Trophoblast cell (in vitro differentiated cells and primary cell): ENCODE data around the gene PKP4.

Experiments used
- DNase-seq, 2 donors: peaks; one replicate each; pipeline ENCODE4 v3.0.0-alpha.2; 2016
- H2AFZ ChIP-seq: 2 replicates; pipeline ENCODE4 v1.6.1; 2013; ENCODE audit warnings: low read length, moderate library complexity, mild to moderate bottlenecking; ENCODE audit not compliant: insufficient read depth, poor library complexity
- H2AK5ac ChIP-seq: 2 replicates; pipeline ENCODE4 v1.6.1; 2013; ENCODE audit warnings: mild to moderate bottlenecking, low read length
- H2BK120ac ChIP-seq: 2 replicates; pipeline ENCODE4 v1.6.1; 2013; ENCODE audit warnings: low read length, mild to moderate bottlenecking, moderate library complexity; ENCODE audit not compliant: insufficient read depth, poor library complexity
- H2BK12ac ChIP-seq: 2 replicates; pipeline ENCODE4 v1.6.1; 2013; ENCODE audit warnings: mild to moderate bottlenecking, low read length, moderate library complexity
- H2BK5ac ChIP-seq: 2 replicates; pipeline ENCODE4 v1.6.1; 2013; ENCODE audit warnings: low read length, low read depth, moderate library complexity, mild to moderate bottlenecking; ENCODE audit not compliant: poor library complexity
- H3K14ac ChIP-seq: 2 replicates; pipeline ENCODE4 v1.6.1; 2013; ENCODE audit warnings: mild to moderate bottlenecking, low read length
- H3K18ac ChIP-seq: 2 replicates; pipeline ENCODE4 v1.6.1; 2013; ENCODE audit warnings: mild to moderate bottlenecking, low read length
- H3K23ac ChIP-seq: 2 replicates; pipeline ENCODE4 v1.6.1; 2013; ENCODE audit warnings: low read length
- H3K27ac ChIP-seq: 2 replicates; pipeline ENCODE4 v1.5.1; 2013; ENCODE audit warnings: low read depth, mild to moderate bottlenecking, inconsistent platforms, low read length, moderate library complexity
- H3K27me3 ChIP-seq: 2 replicates; pipeline ENCODE4 v1.6.1; 2013; ENCODE audit warnings: inconsistent platforms, mild to moderate bottlenecking, low read length, moderate library complexity; ENCODE audit not compliant: insufficient read depth
- H3K36me3 ChIP-seq, 2 experiments: 1 replicate in 1 of 2; 2 replicates in 1 of 2; pipeline ENCODE4 v1.6.1; 2013; ENCODE audit warnings: low read length in 2 of 2, mild to moderate bottlenecking in 2 of 2, moderate library complexity in 1 of 2; ENCODE audit not compliant: insufficient read depth in 2 of 2, control insufficient read depth in 1 of 2
- H3K4ac ChIP-seq: 2 replicates; pipeline ENCODE4 v1.6.1; 2013; ENCODE audit warnings: low read depth, mild to moderate bottlenecking, low read length, moderate library complexity
- H3K4me1 ChIP-seq, 2 experiments: 1 replicate in 1 of 2; 2 replicates in 1 of 2; pipeline ENCODE4 v1.6.1; 2013; ENCODE audit warnings: low read length in 2 of 2, mild to moderate bottlenecking in 2 of 2, moderate library complexity in 1 of 2; ENCODE audit not compliant: insufficient read depth in 2 of 2, control insufficient read depth in 1 of 2
- H3K4me2 ChIP-seq: 2 replicates; pipeline ENCODE4 v1.6.1; 2013; ENCODE audit warnings: inconsistent platforms, mild to moderate bottlenecking, low read length, moderate library complexity
- H3K4me3 ChIP-seq: 2 replicates; pipeline ENCODE4 v1.5.1; 2013; ENCODE audit warnings: mild to moderate bottlenecking, low read depth, low read length, inconsistent platforms
- H3K79me1 ChIP-seq: one replicate; pipeline ENCODE4 v1.6.1; 2013; ENCODE audit warnings: low read length
- H3K79me2 ChIP-seq: 2 replicates; pipeline ENCODE4 v1.6.1; 2013; ENCODE audit warnings: low read length, mild to moderate bottlenecking; ENCODE audit not compliant: control insufficient read depth, insufficient read depth, poor library complexity
- H3K9ac ChIP-seq: 2 replicates; pipeline ENCODE4 v1.6.1; 2013; ENCODE audit warnings: mild to moderate bottlenecking, low read length
- H3K9me3 ChIP-seq: 2 replicates; pipeline ENCODE4 v1.6.1; 2013; ENCODE audit warnings: low read depth, mild to moderate bottlenecking, control low read depth, inconsistent platforms, low read length; ENCODE audit not compliant: insufficient read depth
- H4K12ac ChIP-seq: 2 replicates; pipeline ENCODE4 v1.6.1; 2013; ENCODE audit warnings: low read depth, mild to moderate bottlenecking, low read length, moderate library complexity
- H4K8ac ChIP-seq: 2 replicates; pipeline ENCODE4 v1.6.1; 2013; ENCODE audit warnings: low read depth, mild to moderate bottlenecking, low read length, moderate library complexity
- H4K91ac ChIP-seq: one replicate; pipeline ENCODE4 v1.6.1; 2013; ENCODE audit warnings: low read depth, mild to moderate bottlenecking, low read length, moderate library complexity
- WGBS: extraction: QIAGEN DNeasy Blood & Tissue Kit; methylation state at CpG from one replicate; pipeline ENCODE4 v1.1.7; 2013; ENCODE audit warnings: missing lambda C conversion rate; ENCODE audit not compliant: insufficient read length, insufficient coverage; ENCODE audit errors: extremely low coverage; 5-methylcytosine and 5-hydroxymethylcytosine counted together

PKP4 gene

GRCh38 chr2:158546412-158547144 lies 89.8 kb downstream of the PKP4 start:
- H3K79me1 ChIP-seq: no peaks in the 10 kb centered on the region
- H3K27ac ChIP-seq: no peak overlapping the region
- no CpG with 5 or more reads among the region's 2 CpGs for WGBS

DNA sequence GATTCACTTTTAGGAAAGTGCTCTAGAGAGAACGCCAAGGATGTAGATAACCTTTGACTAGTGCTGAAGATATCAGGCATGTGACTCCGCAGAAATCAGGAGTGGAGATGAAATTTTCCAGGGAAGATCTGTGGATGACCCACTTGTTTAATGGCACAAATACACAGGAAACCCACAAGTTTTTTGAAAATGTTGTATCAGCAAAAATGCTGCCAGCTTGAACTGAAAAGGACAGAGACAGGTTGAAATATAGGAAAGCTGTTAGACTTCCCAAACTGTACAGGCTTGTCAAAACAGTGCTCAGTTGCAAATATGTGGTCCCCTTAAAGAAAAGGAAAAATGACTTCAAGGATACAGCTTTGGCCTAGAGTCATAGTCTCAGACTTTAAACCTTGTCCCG lies 96.5 kb downstream of the PKP4 start:
- Histone ChIP-seq H4K8ac (no peak overlapping the region), H3K14ac (no peak overlapping the region), H3K4me2 (no peak overlapping the region), H3K4me3 (no peak overlapping the region), H3K36me3 (peaks cover 6 to 10% of the 10 kb centered on the region in 2 experiments), H3K23ac (no peak overlapping the region), H3K27me3 (no peaks in the 10 kb centered on the region), H3K9me3 (no peaks in the 10 kb centered on the region), H3K79me1 (no peaks in the 10 kb centered on the region), H2BK12ac (no peak overlapping the region), H3K9ac (no peak overlapping the region), H3K27ac (no peak overlapping the region), H3K18ac (no peak overlapping the region), H4K12ac (no peak overlapping the region), H2BK5ac (no peak overlapping the region), H3K4me1 (no peaks in the 10 kb centered on the region), H2BK120ac (no peak overlapping the region), H3K79me2 (no peaks in the 10 kb centered on the region), H4K91ac (no peak overlapping the region), H2AFZ (no peak overlapping the region), H2AK5ac (no peak overlapping the region), H3K4ac (no peak overlapping the region)
- DNase-seq: no peak
- no CpG with 5 or more reads among the region's 3 CpGs for WGBS

More at GRCh38 chr2:158546412-158547144, 89.8 kb downstream of the PKP4 start:
- no peak overlapping the region for H4K91ac ChIP-seq
- no peak overlapping the region for H3K4me3 ChIP-seq
- H3K23ac ChIP-seq: no peak overlapping the region
- DNase-seq: no peak
- no peak overlapping the region for H3K18ac ChIP-seq
- H2BK120ac ChIP-seq: no peak overlapping the region
- no peak overlapping the region for H3K4me2 ChIP-seq
- no peak overlapping the region for H2AK5ac ChIP-seq
- no peaks in the 10 kb centered on the region for H3K9me3 ChIP-seq
- H2BK5ac ChIP-seq: no peak overlapping the region
- H3K9ac ChIP-seq: no peak overlapping the region
- no peak overlapping the region for H4K12ac ChIP-seq
- H3K36me3 ChIP-seq: peaks cover 5 to 6% of the 10 kb centered on the region in 2 experiments
- H3K4me1 ChIP-seq: no peaks in the 10 kb centered on the region
- H3K14ac ChIP-seq: no peak overlapping the region
- no peaks in the 10 kb centered on the region for H3K79me2 ChIP-seq
- no peak overlapping the region for H2AFZ ChIP-seq
- no peak overlapping the region for H3K4ac ChIP-seq
- no peaks in the 10 kb centered on the region for H3K27me3 ChIP-seq
- H2BK12ac ChIP-seq: no peak overlapping the region
- H4K8ac ChIP-seq: no peak overlapping the region

- Histone ChIP-seq H3K4ac (no peak overlapping the region), H3K27me3 (no peaks in the 10 kb centered on the region), H3K27ac (no peak overlapping the region), H3K4me1 (no peaks in the 10 kb centered on the region), H4K91ac (no peak overlapping the region), H3K14ac (no peak overlapping the region), H2AK5ac (no peak overlapping the region), H3K9me3 (no peaks in the 10 kb centered on the region), H3K18ac (no peak overlapping the region), H3K79me1 (no peaks in the 10 kb centered on the region), H2BK5ac (no peak overlapping the region), H3K4me3 (no peak overlapping the region), H3K36me3 (peaks cover 0 to 5% of the 10 kb centered on the region in 2 experiments), H4K12ac (no peak overlapping the region), H2AFZ (no peak overlapping the region), H3K4me2 (no peak overlapping the region), H2BK12ac (no peak overlapping the region), H4K8ac (no peak overlapping the region), H3K23ac (no peak overlapping the region), H2BK120ac (no peak overlapping the region), H3K79me2 (no peaks in the 10 kb centered on the region), H3K9ac (no peak overlapping the region)
- DNase-seq: no peak
- no CpG with 5 or more reads among the region's 1 CpG for WGBS
These were observed 98.2 kb downstream of the PKP4 start for GRCh38 chr2:158554996-158555395.

- Histone ChIP-seq H4K8ac (no peak overlapping the region), H3K14ac (no peak overlapping the region), H3K27me3 (no peaks in the 10 kb centered on the region), H3K23ac (no peak overlapping the region), H2BK12ac (no peak overlapping the region), H3K36me3 (peaks cover 0 to 5% of the 10 kb centered on the region in 2 experiments), H3K79me1 (no peaks in the 10 kb centered on the region), H2BK120ac (no peak overlapping the region), H3K4me2 (no peak overlapping the region), H3K4me1 (no peaks in the 10 kb centered on the region), H3K18ac (no peak overlapping the region), H2BK5ac (no peak overlapping the region), H3K9ac (no peak overlapping the region), H4K12ac (no peak overlapping the region), H3K4ac (no peak overlapping the region), H3K9me3 (no peaks in the 10 kb centered on the region), H3K4me3 (no peak overlapping the region), H4K91ac (no peak overlapping the region), H2AK5ac (no peak overlapping the region), H3K27ac (no peak overlapping the region), H2AFZ (no peak overlapping the region), H3K79me2 (no peaks in the 10 kb centered on the region)
- DNase-seq: no peak
- WGBS: no CpG with 5 or more reads among the region's 3 CpGs
These were observed 99.4 kb downstream of the PKP4 start for GRCh38 chr2:158556124-158556523.
